Measurements from ENCODE around the gene AFDN. TPM values are rescaled to one million over a fixed set of nuclear protein-coding genes. Genes with fewer than 3 reads are reported as not detected.

AFDN gene
- total RNA-seq, 6 donors from 2014 or later = 149 to 517 (median 265) TPM

- H3K36me3 ChIP-seq = no peaks in the 10 kb centered on the region
These were observed 38.7 kb upstream of the AFDN start for GRCh38 chr6:167787896-167788562.

DNA sequence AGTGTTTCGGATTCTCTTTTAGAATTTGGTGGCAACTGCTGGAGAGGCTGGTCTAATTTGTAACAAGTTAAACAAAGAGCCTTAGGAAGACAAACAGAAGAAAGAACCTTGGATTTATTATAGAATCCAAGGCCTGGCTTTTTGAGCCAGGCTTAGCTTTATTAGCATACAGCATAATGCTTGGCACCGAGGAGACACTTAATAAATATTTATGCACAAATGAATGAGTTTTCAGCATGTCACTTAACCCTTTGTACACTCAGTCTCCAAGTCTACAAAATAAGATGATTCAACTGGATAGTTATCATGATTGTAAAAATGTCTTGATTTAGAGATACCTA lies 38.2 kb upstream of the AFDN start:
- no peak for TF ChIP-seq CTCF (IDR thresholded peaks at IDR 0.05)
- peaks cover 0 to 14% (median 3%) of the 10 kb centered on the region in 4 donors for H3K4me1 ChIP-seq
- H3K4me3 ChIP-seq = no peak overlapping the region
- no peaks in the 10 kb centered on the region for H3K9me3 ChIP-seq
- 64% methylated on average over 2 of the region's 2 CpGs for WGBS, 2 donors
- H3K27me3 ChIP-seq = no peaks in the 10 kb centered on the region
- no peak for ATAC-seq (ENCODE audit: low FRiP score in 2 of 2)
- H3K27ac ChIP-seq = no peak overlapping the region
- H3K36me3 ChIP-seq = no peaks in the 10 kb centered on the region
- no peak for DNase-seq

More at GRCh38 chr6:167787896-167788562, 38.7 kb upstream of the AFDN start:
- TF ChIP-seq EP300 (IDR thresholded peaks at IDR 0.05) (no peak), POLR2AphosphoS5 (IDR thresholded peaks at IDR 0.05) (no peak), CTCF (IDR thresholded peaks at IDR 0.05) (no peak), POLR2A (IDR thresholded peaks at IDR 0.05) (no peak)
- DNase-seq (no peak), ATAC-seq (ENCODE audit: low FRiP score in 2 of 2) (no peak)
- Histone ChIP-seq H3K27ac (no peak overlapping the region), H3K27me3 (no peaks in the 10 kb centered on the region), H3K9me3 (no peaks in the 10 kb centered on the region), H3K4me3 (no peak overlapping the region), H3K4me1 (peaks cover 0 to 14% (median 3%) of the 10 kb centered on the region in 4 donors)
- 91 to 93% methylated on average over 23 of the region's 23 CpGs for WGBS, 2 donors

- 74 to 81% methylated on average over 2 to 6 of the region's 6 CpGs for WGBS, 2 donors
- no peaks in the 10 kb centered on the region for H3K27me3 ChIP-seq
- TF ChIP-seq CTCF (IDR thresholded peaks at IDR 0.05) = no peak
- TF ChIP-seq EP300 (IDR thresholded peaks at IDR 0.05) = no peak
- TF ChIP-seq POLR2AphosphoS5 (IDR thresholded peaks at IDR 0.05) = no peak
- no peak for TF ChIP-seq POLR2A (IDR thresholded peaks at IDR 0.05)
- DNase-seq (no peak), ATAC-seq (ENCODE audit: low FRiP score in 2 of 2) (no peak)
- H3K9me3 ChIP-seq = no peaks in the 10 kb centered on the region
- peaks cover 0 to 14% (median 3%) of the 10 kb centered on the region in 4 donors for H3K4me1 ChIP-seq
- H3K27ac ChIP-seq = no peak overlapping the region
- H3K4me3 ChIP-seq = no peak overlapping the region
- H3K36me3 ChIP-seq = no peaks in the 10 kb centered on the region
These were observed 37.4 kb upstream of the AFDN start for GRCh38 chr6:167789358-167789757.

DNA sequence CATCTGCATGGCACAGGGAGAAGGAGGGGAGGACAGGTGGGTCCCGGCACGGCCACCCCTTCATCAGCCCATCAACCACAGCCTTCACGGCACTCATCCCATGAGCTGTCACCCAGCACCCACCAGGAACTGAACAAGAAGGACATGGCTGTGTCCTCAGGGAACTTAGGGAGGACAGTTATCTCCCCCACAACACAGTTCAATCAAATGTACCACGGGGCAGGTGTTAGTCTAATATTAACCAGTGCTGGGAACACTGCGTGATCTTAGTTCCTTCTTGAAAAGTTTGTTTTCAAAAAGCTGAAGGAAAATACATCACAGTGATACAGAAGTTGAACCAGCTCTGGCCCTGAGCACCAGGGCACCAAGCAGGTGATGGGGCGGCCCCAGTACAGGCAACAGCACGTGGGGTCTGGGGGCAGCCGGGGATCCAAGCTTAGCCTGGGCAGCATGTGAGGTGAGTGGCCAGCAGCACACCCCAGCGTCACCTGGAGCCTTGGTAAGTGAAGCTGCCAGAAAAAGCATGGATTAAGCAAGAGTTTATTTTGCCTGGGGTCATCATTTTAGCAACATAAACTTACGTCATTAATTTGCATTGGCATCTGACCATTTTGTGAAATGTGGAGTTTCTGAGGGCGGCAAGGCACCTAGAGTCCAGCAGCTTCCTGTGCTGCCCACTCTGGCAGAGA lies 35.5 kb upstream of the AFDN start:
- Histone ChIP-seq H3K36me3 (no peaks in the 10 kb centered on the region), H3K9me3 (no peaks in the 10 kb centered on the region), H3K4me3 (no peak overlapping the region), H3K27me3 (peaks cover 0 to 4% (median 0%) of the 10 kb centered on the region in 4 donors), H3K4me1 (peaks cover 0 to 21% (median 10%) of the 10 kb centered on the region in 4 donors), H3K27ac (no peak overlapping the region)
- TF ChIP-seq POLR2A (IDR thresholded peaks at IDR 0.05) = no peak
- WGBS, 2 donors = 72 to 73% methylated on average over 11 of the region's 11 CpGs
- DNase-seq = no peak
- ATAC-seq (ENCODE audit: low FRiP score in 2 of 2) = peak in 1 of 2 donors; percentile 46

GRCh38 chr6:167791780-167792478 lies 34.8 kb upstream of the AFDN start:
- H3K4me3 ChIP-seq = no peak overlapping the region
- H3K27ac ChIP-seq = no peak overlapping the region
- peaks cover 0 to 6% (median 0%) of the 10 kb centered on the region in 4 donors for H3K27me3 ChIP-seq
- peaks cover 0 to 21% (median 15%) of the 10 kb centered on the region in 4 donors for H3K4me1 ChIP-seq
- H3K36me3 ChIP-seq = no peaks in the 10 kb centered on the region
- ATAC-seq (ENCODE audit: low FRiP score in 2 of 2) = no peak
- no peak for DNase-seq
- TF ChIP-seq POLR2AphosphoS5 (IDR thresholded peaks at IDR 0.05) (no peak), POLR2A (IDR thresholded peaks at IDR 0.05) (no peak), CTCF (IDR thresholded peaks at IDR 0.05) (no peak), EP300 (IDR thresholded peaks at IDR 0.05) (no peak)
- WGBS, 2 donors = 83 to 90% methylated on average over 13 of the region's 13 CpGs
- H3K9me3 ChIP-seq = no peaks in the 10 kb centered on the region

All from upper lobe of left lung (tissue), 6 donors.